GM20431 (cell line): Measurements from ENCODE around the gene HINT3.
"Not testable (repeated sequence)": the region's sequence is repeated elsewhere in the genome, so short reads cannot be mapped to it uniquely, and the experiment has no call there.

Experiments
- in situ Hi-C: fragments of 300-500 bp; cut with MseI, MboI; formaldehyde crosslinking; loops from one replicate; pipeline ENCODE4 v1.15.0; 2020; ENCODE audit warnings: low sequenced_read_pairs; ENCODE audit not compliant: unreplicated experiment

Gene HINT3

DNA sequence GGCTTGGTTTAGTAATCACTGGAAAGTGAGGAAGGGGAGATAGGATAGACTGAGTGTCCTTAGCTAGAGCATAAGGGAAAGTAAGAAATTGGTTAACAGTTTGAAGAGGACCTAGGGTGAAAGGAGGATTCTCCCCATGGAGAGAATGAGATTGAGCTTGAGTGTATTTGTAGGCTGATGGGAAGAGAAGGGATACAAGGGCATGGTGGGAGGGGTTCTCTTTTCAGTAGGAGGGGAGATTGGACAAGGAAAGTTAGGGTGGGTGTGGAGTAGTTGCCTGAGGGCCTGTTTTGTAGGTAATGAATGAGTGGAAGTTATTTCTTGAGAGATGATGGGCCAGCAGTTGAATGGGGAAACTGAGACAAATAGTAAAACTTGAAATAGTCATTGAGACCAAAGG is 31.7 kb downstream of the HINT3 start:
- in situ Hi-C loops, result no loop called here

DNA sequence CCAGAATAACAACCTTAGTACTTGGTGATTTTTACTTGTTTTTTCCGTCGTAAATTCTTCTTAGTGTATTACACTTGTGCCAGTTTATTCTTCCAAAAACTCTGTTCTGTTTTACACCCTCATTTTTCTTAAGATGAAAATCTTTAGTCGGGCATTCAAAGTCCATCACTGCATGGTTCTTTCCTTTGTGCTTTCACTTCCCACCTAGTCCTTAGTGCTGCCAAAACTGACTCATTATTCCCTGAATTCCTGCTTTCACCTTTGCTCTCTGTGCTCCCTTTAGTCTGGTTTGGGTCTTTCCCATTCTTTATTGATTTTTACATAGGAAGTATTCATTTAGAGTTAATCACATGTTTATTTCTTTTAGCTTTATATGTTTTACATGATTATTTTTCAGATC is 33.1 kb downstream of the HINT3 start:
- in situ Hi-C loops, result no loop called here

DNA sequence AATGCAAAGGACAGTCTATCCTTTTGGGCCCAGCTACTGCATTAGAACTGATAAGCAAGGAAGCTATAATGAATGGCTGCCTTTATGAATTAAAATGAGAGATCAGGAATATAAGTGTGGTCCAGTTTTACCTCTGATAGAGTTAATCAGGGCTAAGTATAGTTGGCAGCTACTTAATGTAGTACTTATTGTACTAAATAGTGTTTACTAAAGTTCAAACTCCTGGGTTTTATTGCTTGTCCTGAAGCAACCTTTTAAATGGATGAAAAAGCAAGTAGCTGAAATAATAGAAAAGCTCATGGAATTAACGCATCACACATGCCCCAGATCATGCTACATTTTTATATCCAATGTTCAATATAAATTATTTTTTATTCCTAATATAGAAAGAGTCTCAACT is 35.1 kb downstream of the HINT3 start:
- in situ Hi-C loops, result no loop called here

DNA sequence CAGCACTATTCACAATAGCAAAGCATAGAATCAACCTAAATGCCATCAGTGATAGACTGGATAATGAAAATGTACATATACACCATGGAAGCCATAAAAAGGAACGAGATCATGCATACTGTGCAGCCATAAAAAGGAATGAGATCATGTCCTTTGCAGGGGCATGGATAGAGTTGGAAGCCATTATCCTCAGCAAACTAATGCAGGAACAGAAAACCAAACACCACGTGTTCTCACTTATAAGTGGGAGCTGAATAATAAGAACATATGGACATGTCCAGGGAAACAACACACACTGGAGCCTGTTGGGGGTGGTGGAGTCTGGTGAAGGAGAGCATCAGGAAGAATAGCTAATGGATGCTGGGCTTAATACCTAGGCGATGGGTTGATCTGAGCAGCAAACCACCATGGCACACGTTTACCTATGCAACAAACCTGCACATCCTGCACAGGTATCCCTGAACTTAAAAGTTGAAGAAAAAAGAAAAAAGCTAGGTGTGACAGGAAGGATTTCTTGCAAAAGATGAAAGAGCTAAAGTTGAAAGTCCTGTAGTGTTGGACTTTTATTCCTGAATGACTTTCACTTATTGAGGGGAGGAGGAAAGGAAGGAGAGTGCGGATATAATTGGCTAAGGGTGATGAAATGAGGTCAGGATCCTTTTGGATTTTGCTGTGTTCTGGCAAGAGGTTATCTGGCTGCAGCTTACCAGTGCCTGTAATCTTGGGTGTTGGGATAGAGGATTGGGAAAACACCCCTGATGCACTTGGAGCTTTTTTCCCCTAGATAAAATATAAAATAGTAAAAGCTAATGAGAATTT is 38.3 kb downstream of the HINT3 start:
- in situ Hi-C loops, result no loop called here

DNA sequence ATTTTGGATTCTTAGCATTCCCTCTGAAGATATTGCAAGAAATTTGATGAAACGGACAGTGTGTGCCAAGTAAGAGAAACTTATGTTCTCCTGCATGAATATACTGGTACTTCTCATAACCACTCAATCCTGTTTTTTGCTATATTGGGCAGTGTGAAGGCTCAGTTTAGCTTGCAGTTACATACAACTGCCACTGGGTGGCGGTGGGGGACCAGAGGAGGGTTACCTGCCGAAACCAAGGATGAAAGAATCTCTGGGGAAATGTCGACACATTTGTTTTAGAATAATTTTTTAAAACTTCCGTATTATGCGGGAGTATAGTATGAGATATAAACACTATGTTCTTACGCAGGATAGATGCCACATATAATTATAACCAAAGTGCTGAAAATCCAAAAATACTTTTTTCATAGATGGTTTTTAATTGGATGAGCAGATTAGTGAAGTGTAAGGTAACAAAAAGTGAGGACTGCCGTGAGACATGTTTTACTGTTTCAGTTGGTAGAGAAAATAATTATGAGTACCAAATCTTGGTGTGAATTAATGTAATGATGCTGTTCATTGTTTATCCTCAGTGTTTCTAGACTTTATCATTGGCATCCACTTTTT is 39.5 kb downstream of the HINT3 start:
- in situ Hi-C loops, result no loop called here

DNA sequence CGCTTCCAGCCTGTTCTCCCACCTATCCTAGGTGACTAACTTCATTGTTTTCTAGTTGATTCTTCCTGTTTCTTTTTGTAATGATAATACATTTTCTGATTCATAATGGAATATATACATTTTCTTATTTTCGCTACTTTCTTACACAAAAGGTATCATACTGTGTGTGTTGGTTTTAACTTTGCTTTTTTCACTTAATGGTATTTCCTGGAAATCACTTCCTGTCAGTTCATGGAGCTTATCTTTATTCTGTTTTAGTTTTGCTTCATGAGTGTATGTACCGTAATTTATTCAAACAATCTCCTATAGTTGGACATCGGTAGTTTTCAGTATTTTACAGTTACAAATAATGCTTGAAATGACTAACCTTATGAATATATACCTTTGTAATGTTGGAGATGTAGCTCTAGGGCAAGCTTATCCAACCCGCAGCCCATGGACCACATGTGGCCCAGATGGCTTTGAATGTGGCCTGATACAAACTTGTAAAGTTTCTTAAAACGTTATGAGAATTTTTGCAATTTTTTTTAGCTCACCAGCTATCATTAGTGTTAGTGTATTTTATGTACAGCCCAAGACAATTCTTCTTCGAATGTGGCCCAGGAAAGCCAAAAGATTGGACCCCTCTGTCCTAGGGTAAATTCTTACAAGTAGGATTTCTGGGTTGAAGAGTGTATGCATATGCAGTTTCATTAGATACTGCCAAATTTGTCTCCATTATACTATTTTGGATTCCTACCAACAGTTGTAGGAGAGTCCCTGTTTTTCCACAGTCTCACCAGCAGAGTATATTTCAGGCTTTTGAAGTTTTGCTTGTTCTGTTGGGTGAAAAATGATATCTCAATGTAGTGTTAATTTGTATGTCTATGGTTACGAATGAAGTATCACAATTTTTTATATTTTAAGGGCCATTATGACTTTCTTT is 46.4 kb downstream of the HINT3 start:
- in situ Hi-C loops, result no loop called here

DNA sequence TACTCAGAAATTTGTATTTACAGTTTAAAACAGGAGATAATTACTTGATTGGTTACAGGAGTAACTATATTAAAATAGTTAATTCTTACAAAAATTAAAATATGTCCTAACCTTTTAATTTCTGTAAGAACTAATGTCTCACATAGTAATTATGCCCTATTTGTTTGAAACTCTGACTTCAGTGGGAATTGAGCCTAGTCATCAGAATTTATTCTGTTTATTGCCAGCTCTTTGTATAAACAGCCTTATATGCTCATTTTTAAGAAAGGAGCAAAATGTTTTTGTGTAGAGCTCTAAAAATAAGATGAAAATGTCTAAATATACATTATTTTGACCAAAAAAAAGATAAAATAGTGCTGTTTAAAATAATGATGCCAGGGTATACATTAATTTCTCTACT is 51.2 kb downstream of the HINT3 start:
- in situ Hi-C loops, result no loop called here

DNA sequence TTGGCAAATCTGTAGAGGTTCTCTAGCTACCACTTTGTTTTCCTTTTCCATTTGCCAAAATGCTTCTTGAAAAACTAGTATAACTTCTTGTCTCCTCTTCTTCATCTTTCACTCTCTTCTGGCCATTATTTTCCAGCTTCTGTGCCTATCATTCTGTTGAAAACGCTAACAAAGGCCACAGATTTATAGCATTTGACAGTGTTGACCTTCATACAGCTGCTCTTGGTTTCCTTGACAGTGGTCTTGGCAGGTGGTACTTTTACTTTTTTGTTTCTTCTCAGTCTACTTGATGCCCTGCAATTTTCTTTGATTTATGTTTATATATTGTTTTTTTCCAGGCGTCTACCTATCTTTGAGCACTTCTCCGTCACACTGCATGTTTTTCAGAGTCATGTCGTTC is 53.5 kb downstream of the HINT3 start:
- in situ Hi-C loops, result no loop called here

DNA sequence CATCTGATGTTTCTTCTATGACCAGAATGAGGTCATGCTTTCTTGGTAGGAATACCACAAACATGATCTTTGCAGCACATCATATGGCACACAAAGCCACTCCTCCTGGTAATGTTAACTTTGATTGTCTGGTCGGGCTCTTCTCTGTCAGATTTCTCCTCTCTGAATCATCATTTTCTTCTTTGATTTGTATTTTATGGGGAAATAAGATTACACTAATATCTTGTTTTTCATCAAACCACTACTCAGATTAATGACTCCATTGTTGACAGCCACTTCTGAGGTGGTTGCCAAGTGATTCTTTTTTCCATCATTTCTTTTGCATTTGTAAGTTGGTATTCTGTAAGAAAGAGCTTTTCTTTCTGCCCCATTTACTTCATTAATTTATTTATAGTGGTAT is 59.3 kb downstream of the HINT3 start:
- in situ Hi-C loops, result no loop called here

DNA sequence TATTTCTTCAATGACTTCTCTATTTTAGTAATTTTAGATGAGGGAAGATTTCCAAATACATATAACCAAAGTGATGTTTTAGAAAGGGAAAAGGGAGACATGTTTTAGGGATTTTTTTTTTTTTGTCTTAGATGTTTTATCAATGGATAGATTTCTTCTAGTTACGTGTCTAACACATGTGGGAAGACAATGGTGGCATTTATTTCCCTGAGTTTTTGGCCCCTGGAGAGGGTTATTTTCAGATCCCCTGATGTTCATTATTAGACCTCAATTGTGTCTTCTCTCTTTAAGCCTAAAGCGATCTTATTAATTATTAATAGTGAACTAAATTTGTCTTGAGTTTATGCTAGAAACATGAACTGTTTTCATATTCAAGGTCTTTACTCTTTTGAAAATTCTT is 60.0 kb downstream of the HINT3 start:
- in situ Hi-C loops, result no loop called here

DNA sequence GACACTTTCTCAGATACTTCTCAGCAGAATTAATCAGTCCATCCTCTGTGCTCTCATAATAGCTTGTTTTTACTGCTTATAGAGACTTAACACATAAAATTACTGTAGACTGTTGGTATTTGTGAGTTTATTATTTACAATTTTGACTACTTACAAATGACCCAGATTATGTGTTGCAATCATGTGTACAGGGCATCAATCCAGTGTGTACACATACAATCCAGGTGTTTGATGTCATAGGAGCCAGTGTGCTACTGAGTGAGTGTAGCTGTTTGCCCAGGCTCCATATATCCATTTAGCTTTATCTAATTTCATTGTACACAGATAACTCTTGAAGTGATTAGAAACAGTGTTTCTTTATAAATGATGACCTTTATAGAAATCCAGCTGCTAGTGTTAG is 61.1 kb downstream of the HINT3 start:
- in situ Hi-C loops, result no loop called here

DNA sequence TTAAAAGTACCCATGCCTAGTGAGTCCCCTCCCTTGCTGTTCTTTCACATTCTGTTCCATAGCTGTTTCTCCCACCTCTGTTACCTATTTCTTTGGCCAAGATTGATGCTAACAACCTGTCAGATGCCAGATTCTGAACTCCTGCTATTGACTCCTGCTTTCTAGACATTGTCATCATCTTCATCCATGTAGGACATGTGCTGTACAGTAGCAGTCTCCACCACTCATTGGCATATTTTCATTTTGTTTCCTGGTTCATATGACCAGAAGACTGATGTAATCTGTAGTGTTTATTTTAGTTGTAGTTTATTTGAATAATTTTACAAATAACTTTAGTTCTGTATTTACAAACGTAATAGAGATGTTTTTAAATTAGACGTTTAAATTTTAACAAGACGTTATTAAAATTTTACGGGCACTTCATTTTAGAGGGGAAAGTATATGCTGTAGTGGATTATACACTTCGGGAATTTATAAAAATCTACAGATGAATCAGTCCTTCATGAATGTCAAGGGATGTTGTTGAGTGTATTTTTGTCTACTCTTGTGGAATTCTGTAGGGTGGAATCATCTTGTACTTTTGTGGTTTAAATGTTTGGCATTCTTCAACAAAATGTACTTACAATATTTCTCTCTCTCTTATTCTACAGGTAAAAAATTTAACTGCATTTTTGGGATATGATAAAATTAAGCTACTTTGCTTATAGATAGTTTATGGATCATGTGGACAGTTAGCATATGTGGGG is 63.9 kb downstream of the HINT3 start:
- in situ Hi-C loops, result no loop called here

DNA sequence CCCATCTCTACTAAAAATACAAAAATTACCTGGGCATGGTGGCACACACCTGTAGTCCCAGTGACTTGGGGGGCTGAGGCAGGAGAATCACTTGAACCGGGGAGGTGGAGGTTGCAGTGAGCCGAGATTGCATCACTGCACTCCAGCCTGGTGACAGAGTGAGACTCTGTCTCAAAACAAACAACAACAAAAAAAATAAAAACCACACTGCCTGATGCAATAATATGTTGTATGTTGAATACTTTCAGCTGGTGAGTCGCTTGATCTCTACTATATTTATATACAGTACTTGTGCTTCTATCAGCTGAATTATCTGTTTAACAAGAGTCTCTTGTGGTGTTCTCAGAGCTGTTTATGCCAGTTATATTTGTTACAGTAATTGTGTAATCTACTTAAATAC is 66.9 kb downstream of the HINT3 start:
- in situ Hi-C loops, result not testable (repeated sequence)

DNA sequence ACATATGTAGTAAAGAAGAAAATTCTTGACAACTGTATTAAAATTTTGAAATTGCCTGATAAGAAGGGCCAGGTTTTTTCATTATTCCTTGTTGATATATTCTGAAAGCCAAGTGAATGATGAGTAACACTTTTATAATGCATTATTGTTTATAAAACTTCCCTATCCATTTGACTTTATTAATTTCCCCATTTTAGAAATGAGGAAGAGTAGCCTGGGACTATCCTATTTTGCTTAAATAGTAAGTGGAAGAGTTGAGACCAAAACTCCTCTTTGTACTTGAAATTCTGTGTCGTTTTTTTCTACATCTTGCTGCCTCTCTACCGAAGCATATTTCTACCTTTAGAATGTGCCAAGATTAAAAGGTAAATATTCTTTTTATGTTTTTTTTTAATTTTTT is 69.4 kb downstream of the HINT3 start:
- in situ Hi-C loops, result no loop called here

DNA sequence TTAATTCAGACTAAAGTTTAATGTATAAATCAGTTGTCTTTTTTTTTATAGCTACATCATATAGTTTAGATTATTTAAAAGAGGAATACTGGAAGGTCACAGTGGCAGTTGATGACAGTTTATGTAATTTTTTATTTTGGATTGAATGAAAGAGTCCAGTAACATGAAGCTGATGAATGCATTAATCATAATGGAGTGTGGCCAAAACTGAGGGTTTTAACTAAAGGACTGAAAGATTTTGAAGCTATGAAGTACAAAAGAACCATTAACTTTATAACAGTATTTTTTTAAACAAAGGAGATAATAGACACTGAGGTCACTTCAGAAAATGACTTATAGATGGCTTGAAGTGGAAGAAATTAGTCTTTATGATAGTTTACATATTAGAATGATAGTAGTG is 71.0 kb downstream of the HINT3 start:
- in situ Hi-C loops, result no loop called here
